GM18870 (cell line): Measurements from ENCODE around the gene SPANXB1.
"Not testable (repeated sequence)": the region's sequence is repeated elsewhere in the genome, so short reads cannot be mapped to it uniquely, and the experiment has no call there.

ENCODE experiments used
- ATAC-seq: cut with Tn5 transposase; IDR thresholded peaks from one replicate; pipeline ENCODE4 v1.9.1; 2021; ENCODE audit warnings: moderate library complexity; ENCODE audit not compliant: unreplicated experiment

SPANXB1 gene, protein sequence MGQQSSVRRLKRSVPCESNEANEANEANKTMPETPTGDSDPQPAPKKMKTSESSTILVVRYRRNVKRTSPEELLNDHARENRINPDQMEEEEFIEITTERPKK

GRCh38 chrX:141002568-141002967 lies at the start of gene SPANXB1:
Gene SPANXB1 (plus strand): TSS chrX:141002594. CDS start chrX:141002694, 100 bp downstream.
- not testable (repeated sequence) for ATAC-seq

GRCh38 chrX:140967036-140967435 lies 35.4 kb upstream of the SPANXB1 start:
- ATAC-seq: no peak

GRCh38 chrX:140971099-140971795 lies 31.1 kb upstream of the SPANXB1 start:
- ATAC-seq: no peak

- no peak for ATAC-seq
Observed at GRCh38 chrX:140975472-140975871, 26.9 kb upstream of the SPANXB1 start.

- ATAC-seq: no peak
Observed at GRCh38 chrX:140980271-140980670, 22.1 kb upstream of the SPANXB1 start.

- no peak for ATAC-seq
Observed at GRCh38 chrX:140983730-140984129, 18.7 kb upstream of the SPANXB1 start.

GRCh38 chrX:141005243-141005642 lies 2.8 kb downstream of the SPANXB1 start:
- ATAC-seq: not testable (repeated sequence)

- not testable (repeated sequence) for ATAC-seq
Observed at GRCh38 chrX:141044246-141044645, 41.9 kb downstream of the SPANXB1 start.

- not testable (repeated sequence) for ATAC-seq
Observed at GRCh38 chrX:141049878-141050277, 47.5 kb downstream of the SPANXB1 start.

DNA sequence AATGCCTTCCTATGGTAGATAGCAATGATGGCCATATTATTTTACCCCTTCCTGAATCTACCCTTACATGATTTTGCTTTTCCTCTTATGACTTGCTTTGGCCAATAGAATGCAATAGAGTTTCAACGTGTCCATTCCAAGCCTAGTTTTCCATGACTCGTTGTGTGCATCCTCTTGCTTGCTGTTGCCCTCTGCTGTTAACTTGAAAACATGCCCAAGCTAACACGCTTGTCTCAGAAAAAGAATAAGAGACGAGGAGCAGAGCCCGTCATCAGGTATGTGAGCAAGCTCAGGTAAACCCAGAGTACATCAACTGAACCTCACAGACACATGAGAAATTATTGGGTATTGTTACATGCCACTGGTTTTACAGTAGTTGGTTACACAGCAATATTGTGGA lies 49.7 kb downstream of the SPANXB1 start:
- not testable (repeated sequence) for ATAC-seq
